ENCODE data around the gene NFIA.

NFIA gene

DNA sequence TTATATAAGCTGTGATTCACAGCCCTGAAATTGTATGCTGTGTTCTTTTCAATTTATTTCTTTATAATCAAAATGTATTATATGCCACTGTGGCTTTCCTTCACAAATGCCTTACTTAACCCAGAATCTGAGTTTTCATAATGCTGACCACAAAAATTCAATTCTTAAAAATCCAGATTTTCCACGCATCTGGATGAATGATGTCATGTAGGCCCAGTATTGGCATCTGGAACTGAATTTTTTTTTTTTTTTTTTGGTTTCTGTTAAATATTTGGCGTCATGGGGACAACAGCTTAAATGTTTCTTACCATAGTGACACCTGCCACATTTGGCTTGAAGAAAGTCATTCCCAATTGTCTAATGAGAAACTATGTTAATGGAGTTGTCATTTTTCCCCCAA is 345.8 kb downstream of the NFIA start:
- Histone ChIP-seq H4K20me1 (ENCODE audit: insufficient read depth, low read length, poor library complexity, severe bottlenecking) (no peaks in the 10 kb centered on the region), H3K79me2 (ENCODE audit: insufficient read depth, low read length) (no peaks in the 10 kb centered on the region), H3K36me3 (ENCODE audit: insufficient read depth, low read length) (no peaks in the 10 kb centered on the region), H3K4me3 (ENCODE audit: low read length, poor library complexity, severe bottlenecking) (no peak overlapping the region), H2AFZ (ENCODE audit: low read length) (no peak overlapping the region), H3K9ac (ENCODE audit: low read depth, low read length, poor library complexity, severe bottlenecking) (no peak overlapping the region), H3K4me1 (ENCODE audit: insufficient read depth, low read length, poor library complexity, severe bottlenecking) (peaks cover 16% of the 10 kb centered on the region), H3F3A (ENCODE audit: low read depth) (no peaks in the 10 kb centered on the region), H3K27me3 (ENCODE audit: insufficient read depth, low read length, poor library complexity, severe bottlenecking) (no peaks in the 10 kb centered on the region), H3K9me3 (ENCODE audit: insufficient read depth, low read depth, low read length) (no peaks in the 10 kb centered on the region), H3K4me2 (ENCODE audit: low read depth, low read length, poor library complexity, severe bottlenecking) (no peak overlapping the region), H3K9me2 (replicated peaks; ENCODE audit: low read depth, low read length) (no peaks in the 10 kb centered on the region)
- TF ChIP-seq EZH2phosphoT487 (IDR thresholded peaks at IDR 0.05; ENCODE audit: borderline replicate concordance): no peak
- TF ChIP-seq, protein P1, sequence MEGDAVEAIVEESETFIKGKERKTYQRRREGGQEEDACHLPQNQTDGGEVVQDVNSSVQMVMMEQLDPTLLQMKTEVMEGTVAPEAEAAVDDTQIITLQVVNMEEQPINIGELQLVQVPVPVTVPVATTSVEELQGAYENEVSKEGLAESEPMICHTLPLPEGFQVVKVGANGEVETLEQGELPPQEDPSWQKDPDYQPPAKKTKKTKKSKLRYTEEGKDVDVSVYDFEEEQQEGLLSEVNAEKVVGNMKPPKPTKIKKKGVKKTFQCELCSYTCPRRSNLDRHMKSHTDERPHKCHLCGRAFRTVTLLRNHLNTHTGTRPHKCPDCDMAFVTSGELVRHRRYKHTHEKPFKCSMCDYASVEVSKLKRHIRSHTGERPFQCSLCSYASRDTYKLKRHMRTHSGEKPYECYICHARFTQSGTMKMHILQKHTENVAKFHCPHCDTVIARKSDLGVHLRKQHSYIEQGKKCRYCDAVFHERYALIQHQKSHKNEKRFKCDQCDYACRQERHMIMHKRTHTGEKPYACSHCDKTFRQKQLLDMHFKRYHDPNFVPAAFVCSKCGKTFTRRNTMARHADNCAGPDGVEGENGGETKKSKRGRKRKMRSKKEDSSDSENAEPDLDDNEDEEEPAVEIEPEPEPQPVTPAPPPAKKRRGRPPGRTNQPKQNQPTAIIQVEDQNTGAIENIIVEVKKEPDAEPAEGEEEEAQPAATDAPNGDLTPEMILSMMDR (conservative IDR thresholded peaks at IDR 0.05; ENCODE audit: low read length): no peak

DNA sequence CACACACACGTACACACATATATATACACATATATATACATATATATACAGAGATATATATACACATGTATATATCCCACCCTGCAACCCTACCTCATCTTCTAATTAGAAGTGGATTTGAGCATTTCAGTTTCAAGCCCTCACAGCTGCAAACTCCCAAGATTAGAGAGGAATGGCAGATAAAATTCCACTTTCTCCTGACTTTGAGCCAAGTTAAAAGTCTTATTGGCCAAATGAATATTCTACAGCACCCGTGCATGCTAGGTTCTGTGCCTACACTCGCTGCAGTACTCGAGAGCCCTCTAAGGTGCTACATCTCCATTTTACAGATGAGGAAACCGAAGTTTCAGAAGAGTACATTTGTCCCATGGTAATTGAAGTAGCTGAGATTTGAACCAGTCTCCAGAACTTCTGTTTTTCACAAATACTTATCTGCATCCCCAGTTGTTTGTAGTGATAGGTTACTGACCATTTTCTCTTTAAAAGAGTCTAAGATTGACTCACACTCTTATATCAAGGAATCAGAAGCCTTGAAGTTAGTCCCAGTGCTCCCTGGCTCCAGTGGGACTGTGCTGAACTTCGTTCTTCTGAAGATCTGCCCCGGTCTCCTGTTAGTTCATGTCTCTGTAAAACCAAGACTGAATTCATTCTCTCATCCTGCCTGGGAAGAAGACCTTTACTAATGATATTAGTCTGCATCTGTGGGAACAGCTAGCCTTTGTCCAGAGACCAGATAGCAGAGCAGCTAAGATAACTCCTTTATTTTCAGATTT is 350.4 kb downstream of the NFIA start:
- peaks cover 25% of the 10 kb centered on the region for H3K4me1 ChIP-seq (ENCODE audit: insufficient read depth, low read length, poor library complexity, severe bottlenecking)
- H3K4me2 ChIP-seq (ENCODE audit: low read depth, low read length, poor library complexity, severe bottlenecking): no peak overlapping the region
- TF ChIP-seq EZH2phosphoT487 (IDR thresholded peaks at IDR 0.05; ENCODE audit: borderline replicate concordance): no peak
- TF ChIP-seq, protein P1 (conservative IDR thresholded peaks at IDR 0.05; ENCODE audit: low read length): no peak

DNA sequence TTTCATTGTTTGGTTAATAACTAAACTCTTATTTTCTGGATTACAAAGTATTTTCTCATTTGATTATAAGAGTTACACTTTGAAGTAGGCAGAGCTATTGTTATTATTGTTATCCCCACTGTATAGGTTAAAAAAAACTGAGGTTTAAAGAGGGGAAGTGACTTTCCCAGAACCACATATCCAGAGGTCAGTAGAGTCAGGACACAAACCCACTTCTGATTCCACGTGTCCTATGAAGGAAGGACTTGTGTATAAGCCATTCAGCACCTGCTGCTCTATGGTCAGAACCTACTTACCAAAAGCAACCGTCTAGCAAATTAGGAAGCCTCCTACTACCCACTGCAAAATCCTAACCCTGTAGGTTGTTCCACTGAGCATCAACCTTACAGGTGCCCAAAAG is 351.3 kb downstream of the NFIA start:
- no peaks in the 10 kb centered on the region for H3K36me3 ChIP-seq (ENCODE audit: insufficient read depth, low read length)
- H3K4me2 ChIP-seq (ENCODE audit: low read depth, low read length, poor library complexity, severe bottlenecking): no peak overlapping the region
- H3K79me2 ChIP-seq (ENCODE audit: insufficient read depth, low read length): no peaks in the 10 kb centered on the region
- peaks cover 31% of the 10 kb centered on the region for H3K4me1 ChIP-seq (ENCODE audit: insufficient read depth, low read length, poor library complexity, severe bottlenecking)
- no peak overlapping the region for H3K9ac ChIP-seq (ENCODE audit: low read depth, low read length, poor library complexity, severe bottlenecking)
- no peak overlapping the region for H2AFZ ChIP-seq (ENCODE audit: low read length)
- H3F3A ChIP-seq (ENCODE audit: low read depth): no peaks in the 10 kb centered on the region
- no peaks in the 10 kb centered on the region for H4K20me1 ChIP-seq (ENCODE audit: insufficient read depth, low read length, poor library complexity, severe bottlenecking)
- TF ChIP-seq, protein P1 (conservative IDR thresholded peaks at IDR 0.05; ENCODE audit: low read length): no peak
- TF ChIP-seq EZH2phosphoT487 (IDR thresholded peaks at IDR 0.05; ENCODE audit: borderline replicate concordance): no peak
- H3K9me2 ChIP-seq (replicated peaks; ENCODE audit: low read depth, low read length): no peaks in the 10 kb centered on the region
- no peaks in the 10 kb centered on the region for H3K27me3 ChIP-seq (ENCODE audit: insufficient read depth, low read length, poor library complexity, severe bottlenecking)
- no peaks in the 10 kb centered on the region for H3K9me3 ChIP-seq (ENCODE audit: insufficient read depth, low read depth, low read length)
- no peak overlapping the region for H3K4me3 ChIP-seq (ENCODE audit: low read length, poor library complexity, severe bottlenecking)

More for the DNA sequence above, 350.4 kb downstream of the NFIA start:
- no peak overlapping the region for H2AFZ ChIP-seq (ENCODE audit: low read length)
- no peaks in the 10 kb centered on the region for H3K9me2 ChIP-seq (replicated peaks; ENCODE audit: low read depth, low read length)
- no peaks in the 10 kb centered on the region for H3K9me3 ChIP-seq (ENCODE audit: insufficient read depth, low read depth, low read length)
- H3K27me3 ChIP-seq (ENCODE audit: insufficient read depth, low read length, poor library complexity, severe bottlenecking): no peaks in the 10 kb centered on the region
- H3F3A ChIP-seq (ENCODE audit: low read depth): no peaks in the 10 kb centered on the region
- H3K36me3 ChIP-seq (ENCODE audit: insufficient read depth, low read length): no peaks in the 10 kb centered on the region
- H3K9ac ChIP-seq (ENCODE audit: low read depth, low read length, poor library complexity, severe bottlenecking): no peak overlapping the region
- no peak overlapping the region for H3K4me3 ChIP-seq (ENCODE audit: low read length, poor library complexity, severe bottlenecking)
- no peaks in the 10 kb centered on the region for H4K20me1 ChIP-seq (ENCODE audit: insufficient read depth, low read length, poor library complexity, severe bottlenecking)
- H3K79me2 ChIP-seq (ENCODE audit: insufficient read depth, low read length): no peaks in the 10 kb centered on the region

Data from Loucy (cell line).